GM12872 (cell line): ENCODE results near the gene STRIP1.

ENCODE experiments used
- CTCF ChIP-seq: IDR thresholded peaks from 3 replicates; pipeline ENCODE4 v1.5.1; 2011; ENCODE audit warnings: low read depth, mild to moderate bottlenecking, low read length, moderate library complexity; ENCODE audit not compliant: insufficient read depth

Gene STRIP1

GRCh38 chr1:110002695-110003094 is 31.7 kb upstream of the STRIP1 start:
- no peak for TF ChIP-seq CTCF

GRCh38 chr1:110003747-110004428 is 30.5 kb upstream of the STRIP1 start:
- no peak for TF ChIP-seq CTCF

GRCh38 chr1:110004583-110004982 is 29.8 kb upstream of the STRIP1 start:
- no peak for TF ChIP-seq CTCF

GRCh38 chr1:110005971-110006370 is 28.5 kb upstream of the STRIP1 start:
- TF ChIP-seq CTCF = no peak

- TF ChIP-seq CTCF = no peak
These were observed 27.9 kb upstream of the STRIP1 start for GRCh38 chr1:110006516-110006915.

- no peak for TF ChIP-seq CTCF
These were observed 27.2 kb upstream of the STRIP1 start for GRCh38 chr1:110007046-110007830.

- TF ChIP-seq CTCF = no peak
These were observed 25.4 kb upstream of the STRIP1 start for GRCh38 chr1:110008971-110009565.
